ENCODE measurements around the gene TRDMT1. TPM values are rescaled to one million over a fixed set of nuclear protein-coding genes. Genes with fewer than 3 reads are reported as not detected.

TRDMT1 gene
- total RNA-seq, 2 donors from 2014 or later: 8.1 to 13.0 TPM

DNA sequence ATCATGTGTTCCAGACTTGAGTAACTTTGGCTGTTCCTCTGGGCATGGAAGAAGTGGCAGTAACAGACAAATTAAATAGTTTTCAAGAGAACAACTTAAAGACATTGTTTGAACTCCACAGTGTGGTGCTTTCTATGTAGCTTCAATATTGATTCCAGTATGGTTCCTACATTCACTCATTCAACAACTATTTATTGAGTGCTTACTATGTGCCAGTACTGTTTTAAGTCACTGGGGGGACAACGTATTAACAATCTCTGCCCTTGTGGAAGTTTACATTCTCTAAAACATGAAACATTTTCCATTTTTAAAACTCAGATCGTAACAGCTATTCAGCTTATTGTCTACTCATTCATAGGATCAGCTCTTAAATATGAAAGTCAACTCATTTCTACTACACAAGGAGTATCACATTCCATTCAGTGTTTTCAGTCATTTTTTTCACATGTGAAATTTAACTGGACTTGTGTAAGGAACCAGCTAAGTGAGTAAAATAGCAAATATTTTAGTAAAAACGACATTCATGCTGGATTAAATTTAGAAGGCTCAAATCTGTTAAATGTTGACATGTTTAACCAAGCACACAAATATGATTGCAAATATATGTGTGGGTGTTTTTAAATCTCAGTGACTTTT is 58.3 kb downstream of the TRDMT1 start:
- no peaks in the 10 kb centered on the region for H3K4me1 ChIP-seq (ENCODE audit: control insufficient read depth, insufficient read depth, low read length)
- Mint-ChIP-seq H3K4me1 (peaks cover 9% of the 10 kb centered on the region), H3K27me3 (ENCODE audit: insufficient read depth) (no peaks in the 10 kb centered on the region), H3K4me3 (no peak overlapping the region), H3K36me3 (ENCODE audit: low read depth) (no peaks in the 10 kb centered on the region), H3K27ac (no peak overlapping the region), H3K9me3 (no peaks in the 10 kb centered on the region)
- no peak for DNase-seq
- TF ChIP-seq, protein P1, sequence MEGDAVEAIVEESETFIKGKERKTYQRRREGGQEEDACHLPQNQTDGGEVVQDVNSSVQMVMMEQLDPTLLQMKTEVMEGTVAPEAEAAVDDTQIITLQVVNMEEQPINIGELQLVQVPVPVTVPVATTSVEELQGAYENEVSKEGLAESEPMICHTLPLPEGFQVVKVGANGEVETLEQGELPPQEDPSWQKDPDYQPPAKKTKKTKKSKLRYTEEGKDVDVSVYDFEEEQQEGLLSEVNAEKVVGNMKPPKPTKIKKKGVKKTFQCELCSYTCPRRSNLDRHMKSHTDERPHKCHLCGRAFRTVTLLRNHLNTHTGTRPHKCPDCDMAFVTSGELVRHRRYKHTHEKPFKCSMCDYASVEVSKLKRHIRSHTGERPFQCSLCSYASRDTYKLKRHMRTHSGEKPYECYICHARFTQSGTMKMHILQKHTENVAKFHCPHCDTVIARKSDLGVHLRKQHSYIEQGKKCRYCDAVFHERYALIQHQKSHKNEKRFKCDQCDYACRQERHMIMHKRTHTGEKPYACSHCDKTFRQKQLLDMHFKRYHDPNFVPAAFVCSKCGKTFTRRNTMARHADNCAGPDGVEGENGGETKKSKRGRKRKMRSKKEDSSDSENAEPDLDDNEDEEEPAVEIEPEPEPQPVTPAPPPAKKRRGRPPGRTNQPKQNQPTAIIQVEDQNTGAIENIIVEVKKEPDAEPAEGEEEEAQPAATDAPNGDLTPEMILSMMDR (conservative IDR thresholded peaks at IDR 0.05): no peak
- no peak overlapping the region for H3K27ac ChIP-seq (ENCODE audit: low read depth, low read length)
- no peaks in the 10 kb centered on the region for H3K9me3 ChIP-seq (ENCODE audit: control insufficient read depth, low read length)
- WGBS, 2 experiments (ENCODE audit: insufficient coverage in 1 of 2, insufficient read length in 1 of 2): 95 to 98% methylated on average over 3 of the region's 3 CpGs
- no peak overlapping the region for H3K9ac ChIP-seq (ENCODE audit: extremely low read depth, low read length, poor library complexity, severe bottlenecking)
- H3K4me3 ChIP-seq (ENCODE audit: low read length): no peak overlapping the region
- no peaks in the 10 kb centered on the region for H3K36me3 ChIP-seq (ENCODE audit: control insufficient read depth, insufficient read depth, low read length)
- H3K27me3 ChIP-seq (ENCODE audit: control insufficient read depth, insufficient read depth, low read length, poor library complexity, severe bottlenecking): no peaks in the 10 kb centered on the region

DNA sequence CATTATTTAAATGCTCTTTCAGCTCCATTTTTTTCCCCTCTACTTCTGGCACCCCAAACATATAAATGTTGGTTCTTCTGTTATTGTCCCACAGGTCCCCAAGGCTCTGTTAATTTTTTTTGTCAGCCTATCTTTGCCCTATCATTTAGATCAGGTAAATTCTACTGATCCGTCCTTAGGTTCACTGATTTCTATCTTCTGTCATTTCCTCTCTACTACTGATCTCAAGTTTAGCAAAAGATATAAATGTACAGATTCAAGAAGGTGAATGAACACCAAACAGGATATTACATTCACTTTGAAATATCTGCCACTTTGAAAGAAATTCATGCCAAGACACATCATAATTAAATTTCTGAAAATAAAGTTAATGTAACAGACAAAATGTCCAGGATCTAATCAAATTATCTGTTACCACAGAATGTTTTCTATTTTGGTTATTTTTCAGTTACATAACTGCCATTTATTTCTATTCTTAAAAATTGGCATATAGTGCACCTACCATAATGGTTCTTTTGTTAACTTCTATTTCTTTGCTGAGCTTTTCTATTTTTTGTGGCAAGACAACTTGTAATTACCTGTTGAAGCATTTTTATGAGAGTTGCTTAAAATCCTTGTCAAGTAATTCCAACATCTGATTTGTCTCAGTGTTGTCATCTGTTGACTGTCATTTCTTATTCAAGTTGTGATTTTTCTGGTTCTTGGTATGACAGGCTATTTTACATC is 59.8 kb downstream of the TRDMT1 start:
- H3K9me3 Mint-ChIP-seq: no peaks in the 10 kb centered on the region
- 100% methylated on average over 1 of the region's 1 CpG for WGBS, 2 experiments (ENCODE audit: insufficient coverage in 1 of 2, insufficient read length in 1 of 2)
- no peaks in the 10 kb centered on the region for H3K36me3 ChIP-seq (ENCODE audit: control insufficient read depth, insufficient read depth, low read length)
- no peaks in the 10 kb centered on the region for H3K36me3 Mint-ChIP-seq (ENCODE audit: low read depth)
- H3K27ac Mint-ChIP-seq: no peak overlapping the region
- no peak overlapping the region for H3K4me3 Mint-ChIP-seq
- H3K27me3 ChIP-seq (ENCODE audit: control insufficient read depth, insufficient read depth, low read length, poor library complexity, severe bottlenecking): no peaks in the 10 kb centered on the region
- no peak for DNase-seq
- H3K27me3 Mint-ChIP-seq (ENCODE audit: insufficient read depth): no peaks in the 10 kb centered on the region
- no peak overlapping the region for H3K4me3 ChIP-seq (ENCODE audit: low read length)
- H3K4me1 Mint-ChIP-seq: peaks cover 9% of the 10 kb centered on the region
- no peaks in the 10 kb centered on the region for H3K9me3 ChIP-seq (ENCODE audit: control insufficient read depth, low read length)
- no peak overlapping the region for H3K9ac ChIP-seq (ENCODE audit: extremely low read depth, low read length, poor library complexity, severe bottlenecking)
- H3K27ac ChIP-seq (ENCODE audit: low read depth, low read length): no peak overlapping the region
- H3K4me1 ChIP-seq (ENCODE audit: control insufficient read depth, insufficient read depth, low read length): no peaks in the 10 kb centered on the region
- TF ChIP-seq, protein P1 (conservative IDR thresholded peaks at IDR 0.05): no peak

DNA sequence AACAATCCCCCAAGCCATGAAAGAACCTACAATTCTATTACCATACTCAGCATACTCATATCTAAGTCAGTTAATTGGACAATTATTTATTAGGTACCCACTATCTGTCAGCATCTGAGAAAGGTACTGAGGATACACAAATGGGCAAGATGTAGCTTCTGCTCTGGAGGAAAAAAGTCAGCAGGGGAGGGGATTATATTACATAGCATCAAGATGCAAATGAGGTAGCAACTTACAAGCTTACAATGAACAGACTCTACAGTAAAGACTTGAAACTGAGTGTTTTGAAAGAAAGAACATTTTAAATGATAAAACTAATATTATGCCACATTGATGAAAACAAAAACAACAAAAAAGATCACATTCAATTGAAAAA is 61.1 kb downstream of the TRDMT1 start:
- Histone ChIP-seq H3K27ac (ENCODE audit: low read depth, low read length) (no peak overlapping the region), H3K36me3 (ENCODE audit: control insufficient read depth, insufficient read depth, low read length) (no peaks in the 10 kb centered on the region), H3K27me3 (ENCODE audit: control insufficient read depth, insufficient read depth, low read length, poor library complexity, severe bottlenecking) (no peaks in the 10 kb centered on the region), H3K4me3 (ENCODE audit: low read length) (no peak overlapping the region), H3K4me1 (ENCODE audit: control insufficient read depth, insufficient read depth, low read length) (no peaks in the 10 kb centered on the region), H3K9me3 (ENCODE audit: control insufficient read depth, low read length) (no peaks in the 10 kb centered on the region), H3K9ac (ENCODE audit: extremely low read depth, low read length, poor library complexity, severe bottlenecking) (no peak overlapping the region)
- Mint-ChIP-seq H3K9me3 (no peaks in the 10 kb centered on the region), H3K4me3 (no peak overlapping the region), H3K27ac (no peak overlapping the region), H3K36me3 (ENCODE audit: low read depth) (no peaks in the 10 kb centered on the region), H3K27me3 (ENCODE audit: insufficient read depth) (no peaks in the 10 kb centered on the region), H3K4me1 (peaks cover 9% of the 10 kb centered on the region)
- TF ChIP-seq, protein P1 (conservative IDR thresholded peaks at IDR 0.05): no peak
- DNase-seq: no peak
